Peyer's patch (tissue), 4 donors: ENCODE results near the gene BTNL9.

Experiments
- CTCF ChIP-seq, 6 experiments: fragments of 450-650 bp in 4 of 6; fragments of 200-600 bp in 2 of 6; sonication (generic) in 1 of 6; IDR thresholded peaks; one replicate each; pipeline ENCODE4 v1.5.1; 2017 to 2019; ENCODE audit warnings: antibody characterized with exemption in 6 of 6, mild to moderate bottlenecking in 3 of 6, moderate library complexity in 1 of 6
- POLR2A ChIP-seq, 2 donors: fragments of 450-650 bp; IDR thresholded peaks; one replicate each; pipeline ENCODE4 v1.5.1; 2017; ENCODE audit warnings: antibody characterized with exemption in 2 of 2, mild to moderate bottlenecking in 2 of 2, moderate library complexity in 2 of 2

- TF ChIP-seq CTCF (IDR thresholded peaks at IDR 0.05) (no peak), POLR2A (IDR thresholded peaks at IDR 0.05) (no peak)
These were observed 52.4 kb downstream of the BTNL9 start for GRCh38 chr5:181092428-181092827.
